Stimulated activated memory B cell treated with anti-CD40 and anti-IgM and Interleukin-4, amounts not matched to agents 10 μg/mL and 1 μg/mL and 100 μg/mL, for 72 hours (primary cell): ENCODE results near the gene RWDD3.

Experiments
- ATAC-seq: fragments of 150-1000 bp; cut with Tn5 transposase; 2 replicates; pipeline ENCODE4 v1.10.0; 2021
- H3K27ac Mint-ChIP-seq: one replicate; pipeline ENCODE4 v1.8.0; 2022; ENCODE audit warnings: mild to moderate bottlenecking, mixed read lengths
- H3K27me3 Mint-ChIP-seq: one replicate; pipeline ENCODE4 v1.8.0; 2022; ENCODE audit warnings: mixed read lengths
- H3K36me3 Mint-ChIP-seq: one replicate; pipeline ENCODE4 v1.8.0; 2022; ENCODE audit warnings: mixed read lengths
- H3K4me1 Mint-ChIP-seq: one replicate; pipeline ENCODE4 v1.8.0; 2022; ENCODE audit warnings: mixed read lengths
- H3K4me3 Mint-ChIP-seq: one replicate; pipeline ENCODE4 v1.8.0; 2022; ENCODE audit warnings: mild to moderate bottlenecking, moderate library complexity, mixed read lengths
- H3K9me3 Mint-ChIP-seq: one replicate; pipeline ENCODE4 v1.8.0; 2022; ENCODE audit warnings: mixed read lengths

Gene RWDD3

DNA sequence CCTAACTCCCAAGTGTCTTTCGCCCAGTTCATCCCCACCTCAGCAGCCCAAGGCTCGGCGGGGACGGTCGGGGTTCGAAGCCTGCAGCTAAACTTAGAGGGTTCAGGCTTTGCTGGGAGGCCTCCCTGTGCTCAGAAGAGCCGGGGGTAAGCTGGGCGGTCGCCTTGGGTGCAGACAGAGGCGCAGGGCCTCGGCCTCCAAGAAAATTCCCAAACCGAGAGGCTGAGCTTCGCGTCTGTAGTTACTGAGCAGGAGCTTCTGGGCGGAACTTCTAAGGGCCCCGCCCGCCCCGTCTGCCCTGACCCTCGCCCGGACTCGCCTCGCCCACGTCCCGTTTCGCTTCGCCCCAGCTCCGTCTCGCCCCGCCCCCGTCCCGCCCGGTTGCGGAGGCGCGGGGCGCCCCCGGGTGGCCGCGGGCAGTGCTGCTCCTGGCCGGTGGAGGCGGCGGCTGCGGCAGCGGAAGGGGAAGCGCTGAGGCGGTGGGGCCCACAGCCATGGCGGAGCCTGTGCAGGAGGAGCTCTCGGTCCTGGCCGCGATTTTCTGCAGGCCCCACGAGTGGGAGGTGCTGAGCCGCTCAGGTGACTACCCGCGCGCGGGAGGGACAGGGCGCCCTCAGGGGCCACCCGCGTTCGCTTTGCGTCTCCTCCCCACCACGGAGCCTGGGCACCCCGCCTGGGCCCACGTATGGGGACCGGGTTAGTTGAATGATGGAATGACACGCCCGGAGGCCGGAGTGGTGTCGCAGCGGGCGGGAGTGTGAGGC is at the start of gene RWDD3:
Gene RWDD3, plus strand, starts transcription at position 474 of the 764 bp plus-strand sequence. Its CDS starts 21 bp downstream, at position 495.
- H3K4me3 Mint-ChIP-seq: peak within 1 kb of the TSS; percentile 89
- peaks cover 42% of the 10 kb centered on the region for H3K4me1 Mint-ChIP-seq
- H3K27ac Mint-ChIP-seq: peak within 1 kb of the TSS; percentile 86
- H3K9me3 Mint-ChIP-seq: no peaks in the 10 kb centered on the region
- peaks cover 7% of the 10 kb centered on the region for H3K27me3 Mint-ChIP-seq
- H3K36me3 Mint-ChIP-seq: peaks cover 9% of the 10 kb centered on the region
- ATAC-seq: peak; percentile 98

DNA sequence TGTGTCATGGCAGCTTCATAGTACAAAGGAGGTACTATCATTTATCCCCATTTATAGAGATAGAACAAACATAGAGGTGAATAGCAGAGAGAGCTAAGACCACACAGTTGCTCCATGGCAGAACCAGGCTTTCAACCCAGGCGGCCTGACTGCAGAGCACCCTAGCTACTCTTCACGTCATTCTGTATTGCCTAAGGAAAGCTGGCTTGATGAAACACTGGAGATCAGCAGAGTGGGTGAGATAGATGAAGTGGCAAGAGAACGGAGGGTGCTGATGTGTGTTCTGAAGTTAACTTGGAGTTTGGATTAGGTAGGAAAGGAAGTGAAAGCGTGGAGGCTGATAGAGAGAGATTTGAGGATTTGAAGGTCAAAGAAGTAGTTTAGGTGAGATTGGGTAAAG is 47.9 kb upstream of the RWDD3 start:
- no peak for ATAC-seq
- H3K27me3 Mint-ChIP-seq: peaks cover 7% of the 10 kb centered on the region
- H3K9me3 Mint-ChIP-seq: no peaks in the 10 kb centered on the region
- H3K27ac Mint-ChIP-seq: no peak overlapping the region
- no peak overlapping the region for H3K4me3 Mint-ChIP-seq
- peaks cover 16% of the 10 kb centered on the region for H3K36me3 Mint-ChIP-seq
- no peaks in the 10 kb centered on the region for H3K4me1 Mint-ChIP-seq

- no peaks in the 10 kb centered on the region for H3K27me3 Mint-ChIP-seq
- peaks cover 6% of the 10 kb centered on the region for H3K36me3 Mint-ChIP-seq
- no peak for ATAC-seq
- H3K9me3 Mint-ChIP-seq: no peaks in the 10 kb centered on the region
- no peak overlapping the region for H3K4me3 Mint-ChIP-seq
- no peak overlapping the region for H3K27ac Mint-ChIP-seq
- H3K4me1 Mint-ChIP-seq: no peaks in the 10 kb centered on the region
Measured at GRCh38 chr1:95193591-95193990, 40.4 kb upstream of the RWDD3 start.

DNA sequence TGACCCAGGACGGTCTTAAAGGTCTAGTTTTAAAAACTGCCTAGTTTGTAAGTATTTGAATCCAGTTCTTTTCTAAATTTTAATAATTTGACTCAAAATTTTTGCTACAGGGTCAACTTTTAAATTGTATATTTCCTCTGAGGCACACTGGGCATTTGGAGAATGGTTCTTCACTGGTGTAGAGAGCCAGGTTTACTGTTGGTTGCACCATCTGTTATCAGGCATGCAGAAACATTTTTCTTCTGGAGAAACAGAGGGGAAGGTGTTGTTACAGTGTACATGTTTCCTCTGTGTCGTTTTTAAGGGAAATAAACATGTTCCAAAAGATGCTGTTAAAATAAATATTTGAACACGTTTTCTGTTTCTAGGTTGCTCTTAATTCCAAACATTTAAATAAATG is 39.0 kb upstream of the RWDD3 start:
- Mint-ChIP-seq H3K9me3 (no peaks in the 10 kb centered on the region), H3K27me3 (no peaks in the 10 kb centered on the region), H3K4me1 (no peaks in the 10 kb centered on the region), H3K4me3 (no peak overlapping the region), H3K36me3 (no peaks in the 10 kb centered on the region), H3K27ac (no peak overlapping the region)
- no peak for ATAC-seq

GRCh38 chr1:95196017-95196416 is 38.0 kb upstream of the RWDD3 start:
- H3K4me1 Mint-ChIP-seq: no peaks in the 10 kb centered on the region
- no peak overlapping the region for H3K4me3 Mint-ChIP-seq
- no peak overlapping the region for H3K27ac Mint-ChIP-seq
- no peak for ATAC-seq
- no peaks in the 10 kb centered on the region for H3K9me3 Mint-ChIP-seq
- no peaks in the 10 kb centered on the region for H3K27me3 Mint-ChIP-seq
- no peaks in the 10 kb centered on the region for H3K36me3 Mint-ChIP-seq

DNA sequence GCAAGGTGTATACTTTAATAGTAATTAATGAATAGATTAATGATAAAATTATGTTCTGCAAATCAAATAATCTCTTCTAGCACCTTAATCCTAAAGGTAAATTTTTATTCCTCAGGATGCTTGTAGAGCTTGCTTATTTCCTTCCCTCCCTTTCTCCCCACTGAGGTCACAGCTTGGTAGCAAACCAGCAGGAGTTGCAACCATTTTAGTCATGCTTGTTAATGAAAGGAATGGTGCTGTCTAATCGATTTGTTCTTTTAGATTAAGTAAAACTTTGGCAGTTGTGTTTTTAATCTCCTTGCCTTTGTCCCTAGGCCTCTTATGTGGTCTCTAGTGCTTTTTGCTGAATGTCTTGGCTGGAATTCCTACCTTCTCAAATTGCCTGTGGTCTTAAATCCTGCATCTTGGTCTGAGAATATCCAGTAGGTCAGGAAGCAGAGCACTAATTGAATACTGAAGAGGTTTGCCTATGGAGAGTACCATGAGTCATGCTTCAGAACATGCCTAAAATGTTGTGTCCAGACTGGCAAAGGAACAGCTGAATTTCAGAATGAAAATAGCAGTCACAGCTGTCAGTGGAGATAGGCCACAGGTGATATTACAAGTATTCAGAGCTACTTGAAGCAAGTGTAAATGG is 36.3 kb upstream of the RWDD3 start:
- Mint-ChIP-seq H3K27ac (no peak overlapping the region), H3K9me3 (no peaks in the 10 kb centered on the region), H3K36me3 (no peaks in the 10 kb centered on the region), H3K27me3 (no peaks in the 10 kb centered on the region), H3K4me3 (no peak overlapping the region), H3K4me1 (no peaks in the 10 kb centered on the region)
- no peak for ATAC-seq

DNA sequence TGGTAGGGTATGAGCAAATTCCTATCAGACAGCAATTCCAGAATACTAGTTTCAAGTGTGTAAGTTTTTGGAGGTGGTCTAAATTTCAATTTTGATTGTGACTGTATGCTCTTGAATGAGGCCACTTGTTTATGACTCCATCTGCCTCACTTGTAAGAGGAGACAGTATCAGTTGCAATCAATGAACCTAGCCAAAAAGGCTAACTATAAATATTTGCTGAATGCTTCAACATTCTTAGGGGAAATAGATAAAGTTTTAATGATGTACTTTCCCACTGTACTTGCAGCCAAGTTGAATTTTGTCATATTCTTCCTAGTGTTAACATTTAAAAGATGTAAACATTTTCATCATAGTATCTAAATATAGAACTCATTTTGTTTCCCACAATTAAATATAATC is 32.1 kb upstream of the RWDD3 start:
- no peaks in the 10 kb centered on the region for H3K27me3 Mint-ChIP-seq
- no peak overlapping the region for H3K27ac Mint-ChIP-seq
- H3K4me1 Mint-ChIP-seq: no peaks in the 10 kb centered on the region
- no peak overlapping the region for H3K4me3 Mint-ChIP-seq
- ATAC-seq: no peak
- H3K36me3 Mint-ChIP-seq: no peaks in the 10 kb centered on the region
- peaks cover 2% of the 10 kb centered on the region for H3K9me3 Mint-ChIP-seq

GRCh38 chr1:95203908-95204437 is 30.0 kb upstream of the RWDD3 start:
- peaks cover 2% of the 10 kb centered on the region for H3K9me3 Mint-ChIP-seq
- no peaks in the 10 kb centered on the region for H3K4me1 Mint-ChIP-seq
- H3K27me3 Mint-ChIP-seq: no peaks in the 10 kb centered on the region
- no peak overlapping the region for H3K4me3 Mint-ChIP-seq
- no peak for ATAC-seq
- H3K36me3 Mint-ChIP-seq: no peaks in the 10 kb centered on the region
- H3K27ac Mint-ChIP-seq: no peak overlapping the region

- H3K27me3 Mint-ChIP-seq: no peaks in the 10 kb centered on the region
- no peak for ATAC-seq
- no peak overlapping the region for H3K27ac Mint-ChIP-seq
- H3K4me3 Mint-ChIP-seq: no peak overlapping the region
- H3K4me1 Mint-ChIP-seq: no peaks in the 10 kb centered on the region
- H3K36me3 Mint-ChIP-seq: no peaks in the 10 kb centered on the region
- H3K9me3 Mint-ChIP-seq: peaks cover 5% of the 10 kb centered on the region
Measured at GRCh38 chr1:95206514-95206913, 27.5 kb upstream of the RWDD3 start.

- Mint-ChIP-seq H3K27ac (no peak overlapping the region), H3K27me3 (no peaks in the 10 kb centered on the region), H3K4me3 (no peak overlapping the region), H3K4me1 (no peaks in the 10 kb centered on the region), H3K36me3 (no peaks in the 10 kb centered on the region), H3K9me3 (peaks cover 5% of the 10 kb centered on the region)
- ATAC-seq: no peak
Measured at GRCh38 chr1:95207223-95207935, 26.6 kb upstream of the RWDD3 start.

DNA sequence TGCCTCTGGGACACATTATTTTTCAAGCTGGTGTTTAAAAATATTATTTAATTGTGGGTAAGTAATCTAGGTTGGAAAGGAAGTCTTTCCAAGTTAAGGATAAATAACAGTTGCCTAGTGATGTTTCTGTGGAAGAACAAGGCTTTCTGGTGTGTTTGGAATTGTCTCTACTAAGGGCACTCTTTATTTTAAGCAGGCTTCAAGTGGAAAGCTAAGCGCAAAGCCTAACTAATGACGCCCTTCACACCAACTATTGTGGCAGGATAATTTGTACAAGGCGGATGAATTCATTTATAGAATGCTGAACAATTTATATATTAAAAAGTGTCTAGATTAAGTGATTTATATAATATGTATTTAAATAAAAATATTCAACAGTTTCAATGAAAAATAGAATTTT is 25.1 kb upstream of the RWDD3 start:
- Mint-ChIP-seq H3K27me3 (no peaks in the 10 kb centered on the region), H3K9me3 (peaks cover 5% of the 10 kb centered on the region), H3K27ac (no peak overlapping the region), H3K36me3 (no peaks in the 10 kb centered on the region), H3K4me3 (no peak overlapping the region), H3K4me1 (no peaks in the 10 kb centered on the region)
- no peak for ATAC-seq

- peaks cover 5% of the 10 kb centered on the region for H3K9me3 Mint-ChIP-seq
- no peaks in the 10 kb centered on the region for H3K27me3 Mint-ChIP-seq
- H3K36me3 Mint-ChIP-seq: no peaks in the 10 kb centered on the region
- no peaks in the 10 kb centered on the region for H3K4me1 Mint-ChIP-seq
- ATAC-seq: no peak
- H3K27ac Mint-ChIP-seq: no peak overlapping the region
- no peak overlapping the region for H3K4me3 Mint-ChIP-seq
Measured at GRCh38 chr1:95209291-95209690, 24.7 kb upstream of the RWDD3 start.

GRCh38 chr1:95216292-95216990 is 17.6 kb upstream of the RWDD3 start:
- peak; percentile 68 for ATAC-seq
- peaks cover 12% of the 10 kb centered on the region for H3K4me1 Mint-ChIP-seq
- peaks cover 8% of the 10 kb centered on the region for H3K27me3 Mint-ChIP-seq
- H3K9me3 Mint-ChIP-seq: peaks cover 4% of the 10 kb centered on the region
- H3K27ac Mint-ChIP-seq: no peak overlapping the region
- H3K4me3 Mint-ChIP-seq: no peak overlapping the region
- peaks cover 6% of the 10 kb centered on the region for H3K36me3 Mint-ChIP-seq

GRCh38 chr1:95217371-95217770 is 16.6 kb upstream of the RWDD3 start:
- Mint-ChIP-seq H3K27ac (no peak overlapping the region), H3K9me3 (peaks cover 4% of the 10 kb centered on the region), H3K36me3 (peaks cover 6% of the 10 kb centered on the region), H3K27me3 (peaks cover 8% of the 10 kb centered on the region), H3K4me3 (no peak overlapping the region), H3K4me1 (peaks cover 12% of the 10 kb centered on the region)
- no peak for ATAC-seq

DNA sequence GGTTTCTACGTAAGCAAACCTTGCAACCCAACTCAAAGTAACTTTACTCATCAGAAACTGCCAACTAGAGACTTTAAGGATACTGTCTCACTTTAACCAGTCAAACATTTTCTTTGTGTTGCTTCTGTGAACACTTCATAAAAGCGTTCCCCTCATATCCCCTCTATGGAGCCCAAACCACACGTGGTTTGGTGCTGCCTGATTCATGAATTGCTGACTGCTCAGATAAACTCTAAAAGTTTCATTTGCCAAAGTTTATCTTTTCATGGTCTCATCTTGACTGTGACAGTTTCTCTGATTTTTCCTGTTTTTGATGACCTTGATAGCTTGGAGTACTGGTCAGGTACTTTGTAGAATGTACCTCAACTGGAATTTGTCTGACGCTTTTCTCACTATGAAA is 14.6 kb upstream of the RWDD3 start:
- no peak for ATAC-seq
- Mint-ChIP-seq H3K27ac (no peak overlapping the region), H3K36me3 (peaks cover 6% of the 10 kb centered on the region), H3K4me1 (peaks cover 12% of the 10 kb centered on the region), H3K27me3 (peaks cover 8% of the 10 kb centered on the region), H3K9me3 (peaks cover 4% of the 10 kb centered on the region), H3K4me3 (no peak overlapping the region)
